Breast epithelium (tissue), 4 donors: Measurements from ENCODE around the gene CBFA2T3. TPM values are rescaled to one million over a fixed set of nuclear protein-coding genes. Genes with fewer than 3 reads are reported as not detected.

ENCODE experiments used
- DNase-seq, 2 donors: peaks; one replicate each; pipeline ENCODE4 v3.0.0-alpha.2; 2019; ENCODE audit warnings: low spot score in 2 of 2
- H3K27ac ChIP-seq, 2 donors: fragments of 200-600 bp; sonication (generic) in 1 of 2; one replicate each; pipeline ENCODE4 v1.5.1; 2016 to 2019; ENCODE audit warnings: mild to moderate bottlenecking in 1 of 2
- H3K27me3 ChIP-seq, 2 donors: fragments of 200-600 bp; sonication (generic) in 1 of 2; one replicate each; pipeline versions ENCODE4 v1.5.1 to v1.6.0; 2017 to 2019; ENCODE audit warnings: control low read depth in 1 of 2, mild to moderate bottlenecking in 1 of 2
- H3K36me3 ChIP-seq: fragments of 200-600 bp; one replicate; pipeline ENCODE4 v1.5.1; 2019
- H3K4me1 ChIP-seq, 2 donors: fragments of 200-600 bp; sonication (generic); one replicate each; pipeline ENCODE4 v1.5.1; 2016 to 2019; ENCODE audit warnings: control low read depth in 1 of 2
- H3K4me3 ChIP-seq, 3 donors: fragments of 200-600 bp; sonication (generic); 1 replicate in 2 of 3; 2 replicates in 1 of 3; pipeline ENCODE4 v1.5.1; 2016 to 2019; ENCODE audit warnings: mild to moderate bottlenecking in 3 of 3, moderate library complexity in 2 of 3
- H3K9me3 ChIP-seq, 2 donors: fragments of 200-600 bp; sonication (generic) in 1 of 2; one replicate each; pipeline ENCODE4 v1.5.1; 2016 to 2019; ENCODE audit warnings: control low read depth in 1 of 2
- POLR2A ChIP-seq: fragments of 450-650 bp; IDR thresholded peaks from one replicate; pipeline ENCODE4 v1.6.1; 2016; ENCODE audit warnings: antibody characterized with exemption, mild to moderate bottlenecking, moderate library complexity
- POLR2AphosphoS5 ChIP-seq, 3 donors: sonication (generic); formaldehyde crosslinking; IDR thresholded peaks; one replicate each; pipeline ENCODE4 v1.6.1; 2017; ENCODE audit warnings: antibody characterized with exemption in 3 of 3
- intact Hi-C: fragments of 100-400 bp; cut with DNase I; formaldehyde crosslinking; loops from one replicate; pipeline ENCODE4 v1.15.1; 2023; ENCODE audit warnings: low total_unique reads
- total RNA-seq, 3 donors: library from RNA; depleted of rRNA; stranded (reverse); fragments of >200 nt; gene quantifications; one replicate each; pipeline ENCODE4 v1.1.0, GENCODE V29; 2016
- TF ChIP-seq, protein P1 (sequence below), 3 donors: fragments of 450-650 bp; IDR thresholded peaks; one replicate each; pipeline ENCODE4 v1.5.1; 2016 to 2017; ENCODE audit warnings: antibody characterized with exemption in 3 of 3, mild to moderate bottlenecking in 3 of 3, moderate library complexity in 3 of 3

The CBFA2T3 gene
- total RNA-seq, 3 donors from 2014 or later, result 0.64 to 2.3 (median 0.88) TPM

DNA sequence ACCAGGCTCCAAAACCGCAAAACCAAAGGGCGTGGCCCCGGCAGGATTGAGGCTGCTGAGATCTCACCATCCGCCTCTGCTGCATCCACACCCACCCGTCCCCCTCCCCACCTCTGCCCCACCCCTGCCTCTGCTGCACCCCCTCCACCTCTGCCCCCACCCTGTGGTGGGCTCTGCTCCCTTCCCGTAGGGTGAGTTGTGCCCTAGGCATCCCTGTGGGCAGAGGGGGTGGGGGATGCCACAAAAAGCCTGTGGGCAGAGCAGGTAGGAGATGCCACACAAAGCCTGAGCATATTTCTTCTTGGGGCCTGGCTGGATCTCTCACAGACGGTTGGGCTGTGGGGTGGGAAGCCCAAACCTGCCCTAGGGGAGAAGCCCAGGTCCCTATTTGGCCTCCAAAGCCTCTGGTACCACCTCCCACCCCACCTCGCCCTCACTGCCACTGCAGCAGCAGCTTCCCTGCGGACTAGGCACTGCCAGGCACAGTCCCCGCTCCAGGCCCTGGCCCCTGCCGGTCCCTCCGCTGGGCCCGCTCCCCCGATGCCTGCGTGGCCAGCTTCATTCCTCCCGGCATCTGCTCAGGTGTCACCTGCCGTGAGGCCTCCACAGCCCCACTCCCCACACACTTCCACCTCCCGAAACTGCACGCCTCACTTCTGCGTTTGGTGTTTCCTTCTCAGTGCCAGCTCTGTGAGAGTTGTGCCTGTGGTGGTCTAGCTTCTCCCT is 99.3 kb downstream of the CBFA2T3 start:
- H3K27ac ChIP-seq, result no peak overlapping the region
- H3K4me3 ChIP-seq, result no peak overlapping the region
- H3K9me3 ChIP-seq, result no peaks in the 10 kb centered on the region
- no peaks in the 10 kb centered on the region for H3K4me1 ChIP-seq
- intact Hi-C loops, result no loop called here
- TF ChIP-seq, protein P1, sequence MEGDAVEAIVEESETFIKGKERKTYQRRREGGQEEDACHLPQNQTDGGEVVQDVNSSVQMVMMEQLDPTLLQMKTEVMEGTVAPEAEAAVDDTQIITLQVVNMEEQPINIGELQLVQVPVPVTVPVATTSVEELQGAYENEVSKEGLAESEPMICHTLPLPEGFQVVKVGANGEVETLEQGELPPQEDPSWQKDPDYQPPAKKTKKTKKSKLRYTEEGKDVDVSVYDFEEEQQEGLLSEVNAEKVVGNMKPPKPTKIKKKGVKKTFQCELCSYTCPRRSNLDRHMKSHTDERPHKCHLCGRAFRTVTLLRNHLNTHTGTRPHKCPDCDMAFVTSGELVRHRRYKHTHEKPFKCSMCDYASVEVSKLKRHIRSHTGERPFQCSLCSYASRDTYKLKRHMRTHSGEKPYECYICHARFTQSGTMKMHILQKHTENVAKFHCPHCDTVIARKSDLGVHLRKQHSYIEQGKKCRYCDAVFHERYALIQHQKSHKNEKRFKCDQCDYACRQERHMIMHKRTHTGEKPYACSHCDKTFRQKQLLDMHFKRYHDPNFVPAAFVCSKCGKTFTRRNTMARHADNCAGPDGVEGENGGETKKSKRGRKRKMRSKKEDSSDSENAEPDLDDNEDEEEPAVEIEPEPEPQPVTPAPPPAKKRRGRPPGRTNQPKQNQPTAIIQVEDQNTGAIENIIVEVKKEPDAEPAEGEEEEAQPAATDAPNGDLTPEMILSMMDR (IDR thresholded peaks at IDR 0.05), result no peak
- TF ChIP-seq POLR2A (no peak), POLR2AphosphoS5 (IDR thresholded peaks at IDR 0.05) (no peak)
- no peaks in the 10 kb centered on the region for H3K36me3 ChIP-seq
- DNase-seq, result no peak
- H3K27me3 ChIP-seq, result no peaks in the 10 kb centered on the region

DNA sequence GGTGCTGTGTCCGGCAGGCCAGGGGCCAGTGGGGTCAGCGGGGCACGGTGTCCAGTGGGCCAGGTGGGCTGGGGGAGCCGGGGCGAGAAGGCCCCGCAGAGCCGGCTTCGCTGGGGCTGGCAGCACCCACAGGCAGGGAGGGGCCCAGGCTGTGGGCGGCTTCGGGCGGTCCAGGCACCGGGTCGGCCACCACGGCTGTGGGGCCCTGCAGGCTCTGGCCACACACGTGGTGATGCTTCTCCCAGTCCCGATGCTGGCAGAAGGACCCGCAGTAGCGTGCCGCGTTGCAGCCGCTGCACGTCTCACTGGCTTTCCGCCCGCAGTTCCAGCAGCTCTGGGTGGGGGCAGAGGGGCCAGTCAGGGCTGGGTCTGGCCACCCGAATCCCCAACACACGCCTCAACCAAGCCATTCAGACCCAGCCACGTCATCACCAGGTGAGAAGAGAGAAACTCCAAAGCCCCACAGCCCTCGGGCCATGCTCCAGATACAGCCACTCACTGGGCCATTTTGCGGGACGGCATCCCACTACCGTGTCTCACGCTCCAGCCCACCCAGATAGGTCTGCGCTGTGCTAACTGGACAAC is 100.0 kb downstream of the CBFA2T3 start:
- no peaks in the 10 kb centered on the region for H3K27me3 ChIP-seq
- H3K4me3 ChIP-seq, result no peak overlapping the region
- H3K9me3 ChIP-seq, result no peaks in the 10 kb centered on the region
- H3K27ac ChIP-seq, result no peak overlapping the region
- H3K36me3 ChIP-seq, result no peaks in the 10 kb centered on the region
- no peak for DNase-seq
- intact Hi-C loops, result no loop called here
- H3K4me1 ChIP-seq, result no peaks in the 10 kb centered on the region
- TF ChIP-seq POLR2AphosphoS5 (IDR thresholded peaks at IDR 0.05) (no peak), POLR2A (no peak)
- TF ChIP-seq, protein P1 (IDR thresholded peaks at IDR 0.05), result no peak

DNA sequence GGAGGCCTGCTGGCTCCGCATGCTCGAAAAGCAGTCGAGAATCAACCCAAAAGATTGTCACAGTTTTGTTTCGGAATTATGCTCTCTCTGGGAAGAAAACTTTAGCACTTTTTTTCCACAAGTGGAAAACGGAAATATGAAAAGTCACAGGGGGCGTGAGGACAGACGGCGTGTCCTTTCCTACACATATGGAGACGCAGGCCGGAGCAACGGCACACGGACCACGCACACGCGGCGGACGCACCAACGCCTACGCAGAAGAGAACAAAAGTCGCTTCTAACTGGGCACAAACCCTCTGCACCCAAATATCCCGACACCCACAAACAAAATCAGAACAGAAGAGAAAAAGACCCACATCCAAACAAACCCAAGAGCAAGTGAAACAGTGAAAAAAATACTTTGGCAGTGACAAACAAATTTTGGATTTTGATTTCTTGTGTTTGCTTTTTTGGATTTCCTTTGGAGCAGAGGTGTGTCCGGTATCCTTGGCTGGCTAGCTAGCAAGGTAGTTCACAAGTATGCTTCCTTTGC is 101.2 kb downstream of the CBFA2T3 start:
- no peak for DNase-seq
- Histone ChIP-seq H3K27me3 (peaks cover 0 to 5% of the 10 kb centered on the region in 2 donors), H3K9me3 (no peaks in the 10 kb centered on the region), H3K27ac (no peak overlapping the region), H3K36me3 (no peaks in the 10 kb centered on the region), H3K4me1 (no peaks in the 10 kb centered on the region), H3K4me3 (no peak overlapping the region)
- intact Hi-C loops, result no loop called here
- TF ChIP-seq POLR2A (no peak), POLR2AphosphoS5 (IDR thresholded peaks at IDR 0.05) (no peak)
- TF ChIP-seq, protein P1 (IDR thresholded peaks at IDR 0.05), result no peak

DNA sequence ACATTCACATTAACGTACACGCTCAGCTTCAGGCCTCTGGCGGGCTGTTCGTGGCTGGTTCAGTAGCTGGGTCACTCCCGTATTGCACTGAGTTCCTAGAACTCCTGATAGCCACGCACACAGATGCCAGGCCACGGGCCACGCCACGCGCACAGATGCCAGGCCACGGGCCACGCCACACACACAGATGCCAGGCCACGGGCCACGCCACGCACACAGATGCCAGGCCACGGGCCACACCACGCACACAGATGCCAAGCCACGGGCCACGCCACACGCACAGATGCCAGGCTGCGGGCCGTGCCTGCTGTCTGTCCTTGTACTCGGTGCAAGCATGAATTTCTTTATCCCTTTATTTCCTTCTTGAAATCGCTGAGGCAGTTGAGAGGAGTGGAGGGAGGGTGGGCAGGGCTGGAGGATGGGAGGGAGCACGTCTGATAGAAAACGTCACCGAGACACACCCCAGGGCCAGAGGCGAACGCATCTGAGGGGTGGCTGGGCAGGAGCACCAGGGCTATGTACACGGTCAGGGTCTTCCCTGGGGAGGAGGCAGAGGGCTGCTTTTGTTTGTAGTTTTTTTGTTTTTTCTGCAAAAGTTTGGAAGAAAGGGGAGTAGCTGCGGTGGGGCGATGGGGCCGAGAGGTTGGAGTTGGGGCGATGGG is 101.9 kb downstream of the CBFA2T3 start:
- H3K4me3 ChIP-seq, result no peak overlapping the region
- TF ChIP-seq, protein P1 (IDR thresholded peaks at IDR 0.05), result no peak
- no peak for TF ChIP-seq POLR2A
- no peak for TF ChIP-seq POLR2AphosphoS5 (IDR thresholded peaks at IDR 0.05)
- H3K27ac ChIP-seq, result no peak overlapping the region
- no peaks in the 10 kb centered on the region for H3K4me1 ChIP-seq
- no peak for DNase-seq
- no peaks in the 10 kb centered on the region for H3K9me3 ChIP-seq
- H3K27me3 ChIP-seq, result peaks cover 0 to 11% of the 10 kb centered on the region in 2 donors
- H3K36me3 ChIP-seq, result no peaks in the 10 kb centered on the region
- intact Hi-C loops, result no loop called here
